ENCODE results near the gene CKB. TPM values are rescaled to one million over a fixed set of nuclear protein-coding genes. Genes with fewer than 3 reads are reported as not detected.

Gene CKB
- polyA plus RNA-seq, 1 donor (not counting 4 experiments of a cell fraction or from before 2014, with no cell fraction given): 10.0 TPM

GRCh38 chr14:103524002-103524935, 1.6 kb upstream of the CKB start:
- Histone ChIP-seq H3K36me3 (ENCODE audit: control insufficient read depth in 2 of 2, extremely low read depth in 1 of 2, insufficient read depth in 2 of 2, low read length in 2 of 2) (no peaks in the 10 kb centered on the region), H3K4me1 (ENCODE audit: control insufficient read depth, extremely low read depth, insufficient read depth, low read length) (peaks cover 30% of the 10 kb centered on the region), H3K79me2 (ENCODE audit: control insufficient read depth, insufficient read depth, low read length) (peaks cover 2% of the 10 kb centered on the region), H3K4me2 (ENCODE audit: control insufficient read depth, extremely low read depth, insufficient read depth, low read depth, low read length) (no peak overlapping the region), H3K4me3 (ENCODE audit: control insufficient read depth in 2 of 3, extremely low read depth in 1 of 3, insufficient read depth in 2 of 3, low read depth in 1 of 3, low read length in 3 of 3) (no peak overlapping the region), H2AFZ (ENCODE audit: control insufficient read depth, low read length) (no peak overlapping the region), H3K27me3 (ENCODE audit: control insufficient read depth, extremely low read depth, insufficient read depth, low read length) (peaks cover 43% of the 10 kb centered on the region), H3K9me3 (ENCODE audit: control insufficient read depth, low read depth, low read length) (no peaks in the 10 kb centered on the region), H3K27ac (ENCODE audit: control insufficient read depth, insufficient read depth, low read length) (no peak overlapping the region), H3K9ac (ENCODE audit: control insufficient read depth, extremely low read depth, insufficient read depth, low read length) (no peak overlapping the region), H3K9me1 (ENCODE audit: control insufficient read depth, extremely low read depth, insufficient read depth, low read length) (no peaks in the 10 kb centered on the region), H4K20me1 (ENCODE audit: control insufficient read depth, extremely low read depth, insufficient read depth, low read length) (peaks cover 7% of the 10 kb centered on the region)
- TF ChIP-seq EZH2 (IDR thresholded peaks at IDR 0.05; ENCODE audit: low read length) (no peak), CTCF (optimal IDR thresholded peaks at IDR 0.05 in 1 of 3, IDR thresholded peaks at IDR 0.05 in 1 of 3, conservative IDR thresholded peaks at IDR 0.05 in 1 of 3; ENCODE audit: extremely low read depth in 1 of 3, insufficient read depth in 2 of 3, low read length in 3 of 3) (peak in 1 of 3 experiments; percentile 27)
- DNase-seq (ENCODE audit: low read depth, low spot score) (no peak), FAIRE-seq (no peak)
- dilution Hi-C loops (cut with MboI; ENCODE audit: extremely low pct_ligation_motif_present, low sequenced_read_pairs): no loop called here

GRCh38 chr14:103523575-103523954, 935 bp upstream of the CKB start:
- Histone ChIP-seq H4K20me1 (ENCODE audit: control insufficient read depth, extremely low read depth, insufficient read depth, low read length) (peaks cover 7% of the 10 kb centered on the region), H3K27me3 (ENCODE audit: control insufficient read depth, extremely low read depth, insufficient read depth, low read length) (peaks cover 43% of the 10 kb centered on the region), H3K4me1 (ENCODE audit: control insufficient read depth, extremely low read depth, insufficient read depth, low read length) (peaks cover 34% of the 10 kb centered on the region), H3K36me3 (ENCODE audit: control insufficient read depth in 2 of 2, extremely low read depth in 1 of 2, insufficient read depth in 2 of 2, low read length in 2 of 2) (no peaks in the 10 kb centered on the region), H3K4me3 (ENCODE audit: control insufficient read depth in 2 of 3, extremely low read depth in 1 of 3, insufficient read depth in 2 of 3, low read depth in 1 of 3, low read length in 3 of 3) (no peak overlapping the region), H3K4me2 (ENCODE audit: control insufficient read depth, extremely low read depth, insufficient read depth, low read depth, low read length) (no peak overlapping the region), H3K79me2 (ENCODE audit: control insufficient read depth, insufficient read depth, low read length) (no peaks in the 10 kb centered on the region), H3K9me1 (ENCODE audit: control insufficient read depth, extremely low read depth, insufficient read depth, low read length) (no peaks in the 10 kb centered on the region), H3K9ac (ENCODE audit: control insufficient read depth, extremely low read depth, insufficient read depth, low read length) (no peak overlapping the region), H2AFZ (ENCODE audit: control insufficient read depth, low read length) (no peak overlapping the region), H3K9me3 (ENCODE audit: control insufficient read depth, low read depth, low read length) (no peaks in the 10 kb centered on the region), H3K27ac (ENCODE audit: control insufficient read depth, insufficient read depth, low read length) (no peak overlapping the region)
- dilution Hi-C loops (cut with MboI; ENCODE audit: extremely low pct_ligation_motif_present, low sequenced_read_pairs): no loop called here
- TF ChIP-seq CTCF (optimal IDR thresholded peaks at IDR 0.05 in 1 of 3, IDR thresholded peaks at IDR 0.05 in 1 of 3, conservative IDR thresholded peaks at IDR 0.05 in 1 of 3; ENCODE audit: extremely low read depth in 1 of 3, insufficient read depth in 2 of 3, low read length in 3 of 3): no peak
- TF ChIP-seq EZH2 (IDR thresholded peaks at IDR 0.05; ENCODE audit: low read length): peak; percentile 2
- FAIRE-seq: no peak
- DNase-seq (ENCODE audit: low read depth, low spot score): no peak
